ENCODE data around the gene SBNO2.

GRCh38 chr19:1167687-1168571, 6.1 kb downstream of the SBNO2 start:
- TF ChIP-seq, protein P1, sequence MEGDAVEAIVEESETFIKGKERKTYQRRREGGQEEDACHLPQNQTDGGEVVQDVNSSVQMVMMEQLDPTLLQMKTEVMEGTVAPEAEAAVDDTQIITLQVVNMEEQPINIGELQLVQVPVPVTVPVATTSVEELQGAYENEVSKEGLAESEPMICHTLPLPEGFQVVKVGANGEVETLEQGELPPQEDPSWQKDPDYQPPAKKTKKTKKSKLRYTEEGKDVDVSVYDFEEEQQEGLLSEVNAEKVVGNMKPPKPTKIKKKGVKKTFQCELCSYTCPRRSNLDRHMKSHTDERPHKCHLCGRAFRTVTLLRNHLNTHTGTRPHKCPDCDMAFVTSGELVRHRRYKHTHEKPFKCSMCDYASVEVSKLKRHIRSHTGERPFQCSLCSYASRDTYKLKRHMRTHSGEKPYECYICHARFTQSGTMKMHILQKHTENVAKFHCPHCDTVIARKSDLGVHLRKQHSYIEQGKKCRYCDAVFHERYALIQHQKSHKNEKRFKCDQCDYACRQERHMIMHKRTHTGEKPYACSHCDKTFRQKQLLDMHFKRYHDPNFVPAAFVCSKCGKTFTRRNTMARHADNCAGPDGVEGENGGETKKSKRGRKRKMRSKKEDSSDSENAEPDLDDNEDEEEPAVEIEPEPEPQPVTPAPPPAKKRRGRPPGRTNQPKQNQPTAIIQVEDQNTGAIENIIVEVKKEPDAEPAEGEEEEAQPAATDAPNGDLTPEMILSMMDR (IDR thresholded peaks at IDR 0.05), result no peak
- TF ChIP-seq POLR2A (IDR thresholded peaks at IDR 0.05), result no peak
